ENCODE results near the gene PRSS23.
"Not testable (repeated sequence)": the region's sequence is repeated elsewhere in the genome, so short reads cannot be mapped to it uniquely, and the experiment has no call there.

The PRSS23 gene, protein sequence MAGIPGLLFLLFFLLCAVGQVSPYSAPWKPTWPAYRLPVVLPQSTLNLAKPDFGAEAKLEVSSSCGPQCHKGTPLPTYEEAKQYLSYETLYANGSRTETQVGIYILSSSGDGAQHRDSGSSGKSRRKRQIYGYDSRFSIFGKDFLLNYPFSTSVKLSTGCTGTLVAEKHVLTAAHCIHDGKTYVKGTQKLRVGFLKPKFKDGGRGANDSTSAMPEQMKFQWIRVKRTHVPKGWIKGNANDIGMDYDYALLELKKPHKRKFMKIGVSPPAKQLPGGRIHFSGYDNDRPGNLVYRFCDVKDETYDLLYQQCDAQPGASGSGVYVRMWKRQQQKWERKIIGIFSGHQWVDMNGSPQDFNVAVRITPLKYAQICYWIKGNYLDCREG

GRCh38 chr11:86800076-86800959 is at the start of gene PRSS23:
Gene PRSS23 (plus strand): TSS chr11:86800542. CDS start chr11:86807644, 7,102 bp downstream.
- DNase-seq (ENCODE audit: low read depth): no peak

DNA sequence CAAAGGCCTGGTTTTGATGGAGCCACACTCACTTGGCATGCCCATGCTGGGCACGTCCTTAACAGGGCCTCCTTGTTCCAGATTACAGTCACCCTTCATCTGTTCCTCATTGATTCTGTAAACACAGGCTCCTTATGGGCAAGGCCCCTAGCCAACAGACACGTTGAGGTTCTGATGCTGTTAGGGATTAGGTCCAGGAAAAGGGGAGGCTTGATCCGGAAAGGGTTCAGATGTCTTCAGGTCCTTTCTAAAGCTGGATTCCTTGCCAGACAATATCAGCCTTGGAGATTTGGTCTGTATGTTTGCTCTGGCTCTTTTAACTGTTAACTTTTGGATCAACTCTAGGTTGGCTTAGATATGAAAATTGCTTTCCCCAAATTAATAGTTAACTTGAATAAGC is 46.9 kb upstream of the PRSS23 start:
- DNase-seq (ENCODE audit: low read depth): no peak

DNA sequence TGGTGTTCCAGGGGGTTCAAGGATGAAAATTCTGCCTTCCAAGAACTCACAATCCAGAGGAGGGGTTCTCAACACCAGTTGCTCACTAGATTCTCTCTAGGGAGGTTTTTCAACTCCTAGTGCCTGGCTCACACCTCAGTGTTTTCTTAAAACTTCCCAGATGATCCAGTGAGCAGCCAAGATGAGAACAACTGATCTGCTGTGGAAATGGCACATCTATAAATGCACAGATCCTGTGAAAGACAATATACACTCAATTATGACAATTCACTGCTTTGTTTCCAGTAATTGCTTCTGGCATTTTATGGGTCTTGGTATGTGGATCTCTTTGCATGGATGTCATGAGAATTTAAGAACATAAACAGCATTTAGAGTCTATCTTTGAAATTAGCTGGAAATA is 45.2 kb upstream of the PRSS23 start:
- DNase-seq (ENCODE audit: low read depth): no peak

DNA sequence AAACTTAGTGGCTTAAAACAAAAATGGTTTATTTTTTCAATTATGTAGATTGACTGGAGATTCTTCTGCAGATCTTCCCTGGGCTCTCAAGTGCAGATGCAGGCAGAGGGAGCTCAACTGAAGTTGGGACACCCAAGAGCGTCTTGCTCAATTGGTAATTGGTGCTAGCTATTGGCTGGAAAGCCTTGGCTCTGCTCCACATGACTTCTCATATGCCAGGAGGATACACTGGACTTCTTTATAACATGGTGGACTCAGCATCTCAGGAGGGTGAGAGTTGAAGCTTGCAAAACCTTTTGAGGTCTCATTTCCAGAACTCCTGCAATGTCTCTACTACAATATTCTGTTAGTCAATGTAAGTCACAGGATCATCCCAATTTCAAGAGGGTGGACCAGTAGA is 42.2 kb upstream of the PRSS23 start:
- DNase-seq (ENCODE audit: low read depth): no peak

- DNase-seq (ENCODE audit: low read depth): no peak
These were observed 39.8 kb upstream of the PRSS23 start for GRCh38 chr11:86760577-86760976.

DNA sequence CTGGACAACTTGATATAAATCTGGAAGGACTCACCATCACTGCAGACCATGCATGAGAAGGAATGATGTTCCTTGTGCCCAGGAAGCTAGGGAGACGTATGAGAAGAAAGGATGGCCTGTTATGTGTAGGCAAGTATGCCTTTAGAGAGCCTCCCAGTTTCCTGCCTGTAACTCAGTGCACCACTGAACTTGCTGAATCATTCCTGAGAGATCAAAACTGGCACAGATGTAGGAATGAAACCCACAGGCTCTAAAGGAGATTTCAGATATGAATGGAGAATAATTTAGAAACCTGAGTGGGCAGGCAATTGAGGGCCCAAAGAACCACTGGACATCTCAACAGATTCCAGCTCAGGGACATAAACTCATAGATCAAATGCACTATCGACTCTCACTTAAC is 38.4 kb upstream of the PRSS23 start:
- DNase-seq (ENCODE audit: low read depth): peak; percentile 71

DNA sequence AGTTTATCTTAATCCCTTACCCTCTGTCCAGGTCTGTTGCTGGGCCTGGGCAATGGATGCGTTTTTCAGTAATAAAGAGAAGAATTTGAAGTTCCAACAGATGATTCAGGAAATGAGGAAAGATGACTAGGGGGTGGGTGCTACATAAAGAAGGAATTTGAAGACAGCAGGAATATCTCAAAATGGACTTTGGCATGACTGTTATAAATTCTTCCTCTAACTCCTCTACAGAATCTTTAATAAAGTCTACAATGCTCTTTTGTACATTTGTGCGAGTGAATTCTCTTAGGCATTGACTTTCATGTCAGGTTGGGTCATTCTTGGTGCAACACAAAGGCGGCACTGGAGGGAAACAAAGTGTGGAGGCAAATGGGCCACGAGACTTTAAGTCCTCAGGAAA is 35.1 kb upstream of the PRSS23 start:
- DNase-seq (ENCODE audit: low read depth): no peak

GRCh38 chr11:86765878-86766277 is 34.5 kb upstream of the PRSS23 start:
- DNase-seq (ENCODE audit: low read depth): no peak

GRCh38 chr11:86769219-86769618 is 31.1 kb upstream of the PRSS23 start:
- DNase-seq (ENCODE audit: low read depth): no peak

- not testable (repeated sequence) for DNase-seq (ENCODE audit: low read depth)
These were observed 29.8 kb upstream of the PRSS23 start for GRCh38 chr11:86770473-86771027.

GRCh38 chr11:86772999-86773398 is 27.3 kb upstream of the PRSS23 start:
- no peak for DNase-seq (ENCODE audit: low read depth)

GRCh38 chr11:86773513-86774252 is 26.7 kb upstream of the PRSS23 start:
- no peak for DNase-seq (ENCODE audit: low read depth)

DNA sequence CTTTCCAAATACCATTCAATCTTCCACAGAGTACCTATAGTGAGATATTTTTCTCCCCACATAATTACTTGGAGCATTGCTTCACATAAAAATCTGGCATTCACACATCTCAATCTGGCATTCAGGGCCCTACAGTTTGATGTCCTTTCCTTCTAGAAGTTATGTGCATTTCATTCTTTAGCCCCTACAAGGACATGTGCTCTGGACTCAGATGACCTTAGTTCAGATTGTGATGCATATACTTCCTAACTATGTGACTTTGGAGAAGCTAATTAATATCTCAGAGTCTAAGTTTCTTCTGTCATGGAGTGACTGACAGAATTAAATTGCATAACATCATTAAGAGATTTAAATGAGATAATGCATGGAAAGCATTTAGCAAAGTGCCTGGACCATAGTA is 25.9 kb upstream of the PRSS23 start:
- DNase-seq (ENCODE audit: low read depth): no peak

GRCh38 chr11:86775361-86775760 is 25.0 kb upstream of the PRSS23 start:
- no peak for DNase-seq (ENCODE audit: low read depth)

- DNase-seq (ENCODE audit: low read depth): no peak
These were observed 18.8 kb upstream of the PRSS23 start for GRCh38 chr11:86781546-86781945.

DNA sequence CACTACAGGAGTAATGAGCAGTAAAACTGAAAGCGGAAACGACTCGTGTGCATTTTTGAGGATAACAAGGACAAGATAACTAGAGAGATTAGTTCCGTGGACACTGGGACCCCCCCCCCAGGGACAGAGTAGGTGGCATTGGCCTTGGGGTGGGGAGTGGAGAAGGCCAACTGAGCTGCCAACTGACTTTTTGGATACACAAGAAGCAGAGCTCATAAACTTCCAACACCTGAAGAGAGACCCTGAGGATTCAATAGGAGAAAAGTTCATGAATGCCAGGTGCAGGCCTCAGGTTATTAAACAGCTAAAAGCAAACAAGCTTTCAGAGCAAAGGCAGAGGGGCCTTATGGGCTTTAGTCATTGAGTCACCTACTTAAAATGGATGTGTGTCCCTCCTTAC is 17.6 kb upstream of the PRSS23 start:
- no peak for DNase-seq (ENCODE audit: low read depth)

DNA sequence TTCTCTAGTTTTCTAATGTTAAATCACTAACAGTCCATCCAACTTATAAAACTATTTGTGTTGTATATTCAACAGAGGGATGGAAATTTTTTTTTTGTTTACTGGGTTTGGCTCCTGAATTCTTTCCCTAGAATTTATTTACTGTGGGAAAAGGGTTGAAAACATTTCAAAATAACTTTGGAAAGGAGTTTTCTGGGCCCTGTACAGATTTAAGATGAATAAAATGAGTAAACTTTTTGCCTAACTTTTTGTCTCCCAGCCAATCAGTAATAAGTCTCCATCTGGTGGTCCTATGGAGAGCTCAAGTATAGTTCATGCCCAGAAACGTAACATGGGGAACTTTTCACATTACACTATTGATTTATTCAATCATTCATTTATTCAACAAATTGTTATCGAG is 16.7 kb upstream of the PRSS23 start:
- no peak for DNase-seq (ENCODE audit: low read depth)

- no peak for DNase-seq (ENCODE audit: low read depth)
These were observed 16.1 kb upstream of the PRSS23 start for GRCh38 chr11:86784241-86784681.

DNA sequence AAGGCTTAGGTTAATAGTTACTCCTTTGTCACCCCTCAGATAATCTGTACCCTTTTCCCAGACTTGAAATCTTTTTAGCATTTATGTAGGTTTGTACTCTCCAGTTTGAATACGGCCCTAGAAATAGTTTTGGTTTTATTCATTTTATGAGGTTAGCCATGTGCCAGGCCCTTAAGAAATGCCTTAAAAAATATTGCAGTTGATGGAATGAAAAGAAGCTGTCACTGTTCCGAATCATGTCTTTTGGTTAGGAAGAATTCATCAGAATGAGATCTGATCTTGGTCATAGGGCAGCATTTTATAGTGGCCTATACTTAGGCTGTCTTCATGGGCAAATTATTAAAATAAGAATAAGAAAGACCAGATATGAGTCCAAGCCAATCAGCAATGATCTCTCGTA is 14.8 kb upstream of the PRSS23 start:
- DNase-seq (ENCODE audit: low read depth): no peak

DNA sequence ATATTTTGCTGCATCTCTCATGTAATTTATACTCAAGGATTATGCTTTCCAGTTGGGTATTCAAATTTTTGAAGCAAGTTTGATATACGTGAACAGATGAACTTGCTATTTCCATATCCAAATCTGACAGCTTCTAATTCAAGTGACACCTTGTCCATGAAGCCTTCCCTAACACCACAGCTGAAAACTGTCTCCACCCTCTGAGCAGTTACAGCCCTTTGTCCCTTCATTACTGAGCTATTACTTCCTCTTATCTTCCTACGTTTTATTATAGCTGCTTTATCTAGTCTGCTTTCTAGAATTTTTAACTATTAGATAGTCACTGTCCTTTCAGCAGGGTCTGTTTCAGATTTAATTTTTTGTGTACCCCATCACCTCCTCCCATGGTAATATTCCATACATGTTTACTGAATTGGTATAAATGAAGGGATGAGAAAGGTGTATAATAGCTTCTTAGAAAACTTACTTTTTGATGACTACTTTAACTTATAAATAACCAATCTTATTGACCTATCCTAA is 13.3 kb upstream of the PRSS23 start:
- no peak for DNase-seq (ENCODE audit: low read depth)

DNA sequence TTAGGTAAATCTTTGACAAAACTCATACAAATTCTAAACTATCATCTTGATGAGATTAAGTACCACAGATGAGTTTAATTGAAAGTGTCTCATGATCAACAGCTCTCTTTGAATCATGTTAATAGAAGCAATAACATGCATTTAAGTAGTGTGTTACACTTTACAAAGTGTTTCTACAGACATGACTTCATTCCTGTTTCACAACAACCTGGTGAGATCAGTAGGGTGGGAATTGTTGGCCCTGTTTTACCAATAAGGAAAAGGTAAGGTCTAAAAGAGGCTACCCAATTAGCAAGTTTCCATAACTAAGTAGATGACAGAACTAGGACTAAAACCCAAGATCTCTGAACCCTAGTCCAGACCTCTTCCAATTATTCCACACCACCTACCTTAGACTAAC is 12.7 kb upstream of the PRSS23 start:
- no peak for DNase-seq (ENCODE audit: low read depth)

DNA sequence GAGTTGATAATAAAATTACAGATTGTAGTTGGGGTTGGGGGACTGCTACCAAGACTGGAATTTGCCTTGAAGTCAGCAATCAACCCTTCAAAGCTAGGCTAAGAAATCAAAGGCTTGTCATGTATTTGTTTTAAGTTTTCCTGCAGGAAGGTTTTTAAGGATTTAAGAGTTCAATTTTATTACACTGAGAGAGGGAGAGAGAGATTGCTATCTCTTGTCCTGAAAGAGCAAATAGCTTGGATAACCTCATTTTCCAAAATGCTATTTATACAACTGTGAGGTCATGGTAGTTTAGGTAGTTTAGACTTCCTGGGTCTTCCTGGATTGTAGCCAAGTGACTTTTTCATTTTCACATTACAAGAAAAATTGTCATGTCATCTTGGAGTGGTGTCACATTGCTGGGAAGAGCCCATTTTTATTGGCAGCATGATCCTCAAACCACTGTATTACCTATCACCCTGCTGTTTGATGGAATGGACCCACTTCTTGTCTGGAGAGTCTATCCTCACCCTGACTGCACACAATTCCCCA is 10.1 kb upstream of the PRSS23 start:
- no peak for DNase-seq (ENCODE audit: low read depth)

Measured in amniotic epithelial cell (primary cell).